ENCODE results near the gene PRDM16.

DNA sequence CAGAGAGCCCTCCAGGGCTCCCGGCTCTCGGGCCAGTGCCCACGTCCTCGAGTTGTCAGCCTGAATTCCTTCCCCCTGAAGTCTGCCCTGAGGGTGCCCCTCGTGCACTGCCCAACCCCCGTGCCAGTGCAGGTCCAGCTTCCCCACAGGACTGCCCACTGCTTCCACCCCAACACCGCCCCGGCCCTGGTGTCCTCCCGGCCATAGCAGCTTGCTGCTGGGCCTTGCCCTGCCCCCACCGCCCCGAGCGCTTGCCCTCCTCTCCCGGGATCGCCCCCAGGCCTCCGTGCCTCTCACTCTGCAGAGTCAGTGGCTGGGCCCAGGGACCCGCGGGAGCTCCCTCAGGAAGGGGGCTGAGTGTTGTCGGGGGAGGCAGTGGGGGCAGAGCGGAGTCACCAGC, 361.4 kb downstream of the PRDM16 start:
- no peak for TF ChIP-seq POLR2A (IDR thresholded peaks at IDR 0.05; ENCODE audit: low read length)
- TF ChIP-seq, protein P1, sequence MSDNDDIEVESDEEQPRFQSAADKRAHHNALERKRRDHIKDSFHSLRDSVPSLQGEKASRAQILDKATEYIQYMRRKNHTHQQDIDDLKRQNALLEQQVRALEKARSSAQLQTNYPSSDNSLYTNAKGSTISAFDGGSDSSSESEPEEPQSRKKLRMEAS (IDR thresholded peaks at IDR 0.05), result no peak
- TF ChIP-seq, protein P2, sequence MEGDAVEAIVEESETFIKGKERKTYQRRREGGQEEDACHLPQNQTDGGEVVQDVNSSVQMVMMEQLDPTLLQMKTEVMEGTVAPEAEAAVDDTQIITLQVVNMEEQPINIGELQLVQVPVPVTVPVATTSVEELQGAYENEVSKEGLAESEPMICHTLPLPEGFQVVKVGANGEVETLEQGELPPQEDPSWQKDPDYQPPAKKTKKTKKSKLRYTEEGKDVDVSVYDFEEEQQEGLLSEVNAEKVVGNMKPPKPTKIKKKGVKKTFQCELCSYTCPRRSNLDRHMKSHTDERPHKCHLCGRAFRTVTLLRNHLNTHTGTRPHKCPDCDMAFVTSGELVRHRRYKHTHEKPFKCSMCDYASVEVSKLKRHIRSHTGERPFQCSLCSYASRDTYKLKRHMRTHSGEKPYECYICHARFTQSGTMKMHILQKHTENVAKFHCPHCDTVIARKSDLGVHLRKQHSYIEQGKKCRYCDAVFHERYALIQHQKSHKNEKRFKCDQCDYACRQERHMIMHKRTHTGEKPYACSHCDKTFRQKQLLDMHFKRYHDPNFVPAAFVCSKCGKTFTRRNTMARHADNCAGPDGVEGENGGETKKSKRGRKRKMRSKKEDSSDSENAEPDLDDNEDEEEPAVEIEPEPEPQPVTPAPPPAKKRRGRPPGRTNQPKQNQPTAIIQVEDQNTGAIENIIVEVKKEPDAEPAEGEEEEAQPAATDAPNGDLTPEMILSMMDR (IDR thresholded peaks at IDR 0.05), result no peak
- no peak for TF ChIP-seq JUN (IDR thresholded peaks at IDR 0.05)
- no peak for TF ChIP-seq CBX8 (IDR thresholded peaks at IDR 0.05)
- no peak for TF ChIP-seq RCOR1 (IDR thresholded peaks at IDR 0.05; ENCODE audit: low read depth, low read length)
- no peak for TF ChIP-seq EP300 (IDR thresholded peaks at IDR 0.05)
- no peak for TF ChIP-seq POLR2AphosphoS2 (conservative IDR thresholded peaks at IDR 0.05; ENCODE audit: low read length)
- TF ChIP-seq RAD21 (conservative IDR thresholded peaks at IDR 0.05 in 1 of 2, IDR thresholded peaks at IDR 0.05 in 1 of 2), result no peak
- TF ChIP-seq, protein P3, sequence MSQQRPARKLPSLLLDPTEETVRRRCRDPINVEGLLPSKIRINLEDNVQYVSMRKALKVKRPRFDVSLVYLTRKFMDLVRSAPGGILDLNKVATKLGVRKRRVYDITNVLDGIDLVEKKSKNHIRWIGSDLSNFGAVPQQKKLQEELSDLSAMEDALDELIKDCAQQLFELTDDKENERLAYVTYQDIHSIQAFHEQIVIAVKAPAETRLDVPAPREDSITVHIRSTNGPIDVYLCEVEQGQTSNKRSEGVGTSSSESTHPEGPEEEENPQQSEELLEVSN (IDR thresholded peaks at IDR 0.05; ENCODE audit: borderline replicate concordance, low read depth), result no peak

All from A549 (cell line).